K562 (cell line): ENCODE data around the gene USP35. TPM values are rescaled to one million over a fixed set of nuclear protein-coding genes. Genes with fewer than 3 reads are reported as not detected.

Experiments used
- ATAC-seq: fragments of 200-7000 bp; cut with Tn5 transposase; 3 replicates; pipeline ENCODE4 v1.9.1; 2020; ENCODE audit warnings: moderate library complexity
- BruUV-seq: library from RNA; stranded (reverse); fragments of 400-500 nt; replicated peaks from 2 replicates; lab custom pipeline; 2021; lab: Mats Ljungman, UMichigan
- CTCF ChIA-PET: fragments of 300-600 bp; formaldehyde crosslinking; extraction: SDS; loops from one replicate; lab custom pipeline; 2021; ENCODE audit warnings: low intra/inter-chr PET ratio; lab: Yijun Ruan, JAX
- POLR2A ChIA-PET: fragments of 300-600, 350-650 bp; sonication (Branson Sonifier 250); formaldehyde crosslinking; extraction: SDS; loops from one replicate; lab custom pipeline; 2021; ENCODE audit warnings: antibody characterized with exemption, inconsistent platforms; lab: Yijun Ruan, JAX
- DNase-seq, 4 experiments: peaks; one replicate each; pipeline versions ENCODE4 v3.0.0 to v3.0.0-alpha.2; 2011 to 2018; ENCODE audit warnings: low spot score in 3 of 4, mixed read lengths in 3 of 4; ENCODE audit errors: extremely low read depth in 1 of 4
- FAIRE-seq: peaks from 2 replicates; lab custom pipeline; 2011; peaks lifted over from hg19 to GRCh38; lab: Jason Lieb, UNC
- H2AFZ ChIP-seq: 2 replicates; pipeline ENCODE4 v1.6.0; 2011; ENCODE audit warnings: low read depth, low read length, control low read depth, inconsistent platforms
- H3K27ac ChIP-seq: fragments of 200-600 bp; 3 replicates; pipeline ENCODE4 v1.8.0; 2011; ENCODE audit warnings: low read depth, mild to moderate bottlenecking, control low read depth, inconsistent platforms, low read length, moderate library complexity, mixed read lengths; ENCODE audit errors: extremely low read depth
- H3K27me3 ChIP-seq, 2 experiments: fragments of 300-600 bp in 1 of 2; 2 replicates in 1 of 2; 3 replicates in 1 of 2; pipeline versions ENCODE4 v1.6.0 to v1.8.0; 2011; ENCODE audit warnings: inconsistent platforms in 2 of 2, low read length in 2 of 2, mild to moderate bottlenecking in 1 of 2, mixed read lengths in 1 of 2, moderate library complexity in 1 of 2; ENCODE audit not compliant: control insufficient read depth in 2 of 2, insufficient read depth in 2 of 2
- H3K36me3 ChIP-seq: fragments of 300-600 bp; 3 replicates; pipeline ENCODE4 v1.8.0; 2011; ENCODE audit warnings: mild to moderate bottlenecking, low read length, inconsistent platforms; ENCODE audit not compliant: control insufficient read depth, insufficient read depth
- H3K4me1 ChIP-seq, 2 experiments: fragments of 200-600 bp in 1 of 2; replicated peaks in 1 of 2; 2 replicates in 1 of 2; 3 replicates in 1 of 2; pipeline versions ENCODE4 v1.5.1 to v1.8.0; 2011; ENCODE audit warnings: inconsistent platforms in 2 of 2, low read length in 2 of 2, mild to moderate bottlenecking in 1 of 2, mixed read lengths in 1 of 2, moderate library complexity in 1 of 2; ENCODE audit not compliant: control insufficient read depth in 2 of 2, insufficient read depth in 2 of 2
- H3K4me2 ChIP-seq: 2 replicates; pipeline ENCODE4 v1.6.1; 2011; ENCODE audit warnings: low read length, control low read depth, inconsistent platforms, mixed read lengths; ENCODE audit not compliant: insufficient read depth
- H3K4me3 ChIP-seq: fragments of 200-600 bp; sonication (generic), shearing (Covaris generic); 2 replicates; pipeline ENCODE4 v1.5.1; 2016; ENCODE audit warnings: control low read depth, inconsistent platforms
- H3K79me2 ChIP-seq: fragments of 200-600 bp; 3 replicates; pipeline ENCODE4 v1.8.0; 2011; ENCODE audit warnings: low read length, inconsistent platforms; ENCODE audit not compliant: control insufficient read depth, insufficient read depth
- H3K9ac ChIP-seq, 2 experiments: 2 replicates each; pipeline versions ENCODE4 v1.6.0 to v1.6.1; 2011; ENCODE audit warnings: low read depth in 2 of 2, low read length in 2 of 2, control low read depth in 1 of 2, inconsistent platforms in 1 of 2, mild to moderate bottlenecking in 1 of 2, mixed read lengths in 1 of 2; ENCODE audit not compliant: insufficient read depth in 1 of 2
- H3K9me1 ChIP-seq: one replicate; pipeline ENCODE4 v1.6.0; 2011; ENCODE audit warnings: inconsistent platforms, mild to moderate bottlenecking, low read length, moderate library complexity; ENCODE audit not compliant: control insufficient read depth, insufficient read depth
- H3K9me3 ChIP-seq: replicated peaks from 2 replicates; pipeline ENCODE4 v1.5.1; 2011; ENCODE audit warnings: low read depth, low read length, inconsistent platforms; ENCODE audit not compliant: control insufficient read depth, insufficient read depth
- H4K20me1 ChIP-seq: replicated peaks from 2 replicates; pipeline ENCODE4 v1.6.1; 2011; ENCODE audit warnings: low read length, inconsistent platforms, mixed read lengths; ENCODE audit not compliant: control insufficient read depth, insufficient read depth
- AFF1 ChIP-seq, 2 experiments: fragments of 450-650 bp; IDR thresholded peaks; 2 replicates each; pipeline ENCODE4 v1.6.1; 2018; ENCODE audit warnings: mild to moderate bottlenecking in 2 of 2, low read depth in 1 of 2; ENCODE audit not compliant: partially characterized antibody in 2 of 2
- CC2D1A ChIP-seq: fragments of 450-650 bp; IDR thresholded peaks from 2 replicates; pipeline ENCODE4 v1.6.1; 2017; ENCODE audit warnings: mild to moderate bottlenecking
- HNRNPL ChIP-seq: fragments of 200-400 bp; formaldehyde crosslinking; IDR thresholded peaks from 2 replicates; pipeline ENCODE4 v1.6.1; 2017; ENCODE audit warnings: low read depth, mild to moderate bottlenecking, low read length
- MLLT1 ChIP-seq, 2 experiments: fragments of 450-650 bp; IDR thresholded peaks; 2 replicates each; pipeline ENCODE4 v1.6.1; 2016
- PCBP2 ChIP-seq: fragments of 200-400 bp; formaldehyde crosslinking; IDR thresholded peaks from 2 replicates; pipeline ENCODE4 v1.6.1; 2018; ENCODE audit warnings: low read length, low read depth, mild to moderate bottlenecking, moderate library complexity; ENCODE audit not compliant: poor library complexity, severe bottlenecking
- POLR2B ChIP-seq: fragments of 450-650 bp; IDR thresholded peaks from 2 replicates; pipeline ENCODE4 v1.6.1; 2018; ENCODE audit warnings: low read depth; ENCODE audit not compliant: partially characterized antibody
- SMAD1 ChIP-seq: fragments of 150-350 bp; IDR thresholded peaks from 2 replicates; pipeline ENCODE4 v1.6.1; 2014; ENCODE audit warnings: low read length, low read depth; ENCODE audit not compliant: partially characterized antibody
- SMARCA5 ChIP-seq: fragments of 450-650 bp; IDR thresholded peaks from 2 replicates; pipeline ENCODE4 v1.6.1; 2016
- ZBTB5 ChIP-seq: fragments of 450-650 bp; IDR thresholded peaks from 2 replicates; pipeline ENCODE4 v1.6.1; 2017; ENCODE audit warnings: antibody characterized with exemption
- ZNF316 ChIP-seq: fragments of 450-650 bp; IDR thresholded peaks from 2 replicates; pipeline ENCODE4 v1.6.1; 2016
- ZNF347 ChIP-seq: fragments of 450-650 bp; formaldehyde crosslinking; IDR thresholded peaks from 2 replicates; pipeline ENCODE4 v1.4.0; 2020; ENCODE audit warnings: low read depth, mild to moderate bottlenecking, moderate library complexity
- ZNF785 ChIP-seq: fragments of 250-450 bp; sonication (Bioruptor Pico); IDR thresholded peaks from 2 replicates; pipeline ENCODE4 v1.4.0; 2020; ENCODE audit warnings: mild to moderate bottlenecking
- WGBS: fragments of 100-300 bp; shearing (Covaris generic); methylation state at CpG from one replicate; pipeline ENCODE4 v1.1.6; 2016; ENCODE audit warnings: low coverage, mixed read lengths; ENCODE audit not compliant: insufficient coverage; ENCODE audit errors: missing lambda C conversion rate; 5-methylcytosine and 5-hydroxymethylcytosine counted together
- in situ Hi-C: fragments of 300-500 bp; cut with MboI; formaldehyde crosslinking; loops from 4 replicates; pipeline ENCODE4 v1.15.0; 2018; ENCODE audit warnings: inconsistent platforms, mixed read lengths
- intact Hi-C: fragments of 100-400 bp; cut with micrococcal nuclease; formaldehyde crosslinking; loops from 2 replicates; pipeline ENCODE4 v1.14.2; 2022
- polyA plus RNA-seq, 8 experiments: library from polyadenylated mRNA; depleted of rRNA in 4 of 8; stranded (reverse) in 5 of 8; unstranded in 3 of 8; fragments of >200 nt; fragmentation: Nextera tagmentation in 2 of 8; fragmentation: Illumina TruSeq in 1 of 8; extraction: Ambion mirVana in 2 of 8; extraction: Trizol in 1 of 8; gene quantifications; 2 replicates each; pipeline versions ENCODE4 v1.2.1 to v1.2.3, GENCODE V29; 2011 to 2014; ENCODE audit warnings: inconsistent platforms in 1 of 8, missing spikeins in 1 of 8
- total RNA-seq, 7 experiments: library from RNA; depleted of rRNA in 6 of 7; stranded (reverse); fragments of >200 nt in 6 of 7; fragmentation: Illumina TruSeq in 2 of 7; extraction: Trizol in 2 of 7; gene quantifications; 2 replicates each; pipeline versions ENCODE4 v1.2.1 to v1.2.3, GENCODE V29; 2011 to 2021; ENCODE audit warnings: low replicate concordance in 1 of 7

USP35 gene
- total and polyA plus RNA-seq, 9 of the 15 experiments (the other 6 are each of a cell fraction or from before 2014, with no cell fraction given): 0.01 to 4.8 (median 3.6) TPM

GRCh38 chr11:78226684-78227680, 38.3 kb downstream of the USP35 start:
- FAIRE-seq: no peak
- in situ Hi-C loops: no loop called here
- POLR2A ChIA-PET: interaction anchor here (1.0 kb wide), 1 partner anchor 158 kb away, joined by 3 read pairs; no protein-coding TSS in a partner anchor
- TF ChIP-seq POLR2B: no peak
- no peak for TF ChIP-seq ZNF785
- no peak for TF ChIP-seq AFF1 (IDR thresholded peaks at IDR 0.05; ENCODE audit: low read depth in 1 of 2, partially characterized antibody in 2 of 2)
- no peak for TF ChIP-seq ZNF316
- no peak for TF ChIP-seq SMAD1
- TF ChIP-seq ZBTB5: no peak
- TF ChIP-seq MLLT1 (IDR thresholded peaks at IDR 0.05): no peak
- no peak for TF ChIP-seq CC2D1A
- TF ChIP-seq SMARCA5: no peak
- TF ChIP-seq PCBP2: no peak
- no peak for TF ChIP-seq HNRNPL
- no peak for TF ChIP-seq ZNF347 (CRISPR knock-in tag)

More at GRCh38 chr11:78226684-78227680, 38.3 kb downstream of the USP35 start:
- Histone ChIP-seq H3K9me1 (no peaks in the 10 kb centered on the region), H3K36me3 (peaks cover 50% of the 10 kb centered on the region; the same call in 2 of the 3 replicates), H3K79me2 (no peaks in the 10 kb centered on the region), H3K9ac (peak overlapping the region in 1 of 2 experiments; percentile 2; a peak in 1 of 4 replicates), H3K9me3 (no peaks in the 10 kb centered on the region), H4K20me1 (no peaks in the 10 kb centered on the region), H3K4me1 (peaks cover 6 to 23% of the 10 kb centered on the region in 2 experiments; a peak in 4 of 5 replicates), H3K4me2 (no peak overlapping the region), H2AFZ (no peak overlapping the region), H3K27ac (no peak overlapping the region), H3K4me3 (no peak overlapping the region), H3K27me3 (no peaks in the 10 kb centered on the region)
- no peak for DNase-seq
- CTCF ChIA-PET: interaction anchor here (3.2 kb wide), 1 partner anchor 337 kb away, joined by 30 read pairs; no protein-coding TSS in a partner anchor
- no TSS peak for BruUV-seq
- intact Hi-C loops: no loop called here
- 88% methylated on average over 10 of the region's 12 CpGs for WGBS
- ATAC-seq: no peak
